B cell (primary cell): ENCODE results near the gene DTHD1. TPM values are rescaled to one million over a fixed set of nuclear protein-coding genes. Genes with fewer than 3 reads are reported as not detected.

Experiments
- ATAC-seq: fragments of 200-7000 bp; cut with Tn5 transposase; one replicate; pipeline ENCODE4 v1.10.0; 2021; ENCODE audit warnings: low read depth, mild to moderate bottlenecking, moderate number of reproducible peaks, moderate library complexity
- CTCF ChIA-PET: fragments of 350-600 bp; sonication (Branson Sonifier 250); formaldehyde crosslinking; loops from one replicate; lab custom pipeline; 2021; ENCODE audit warnings: antibody characterized with exemption, inconsistent platforms; lab: Charles Lee
- POLR2A ChIA-PET: fragments of 350-600 bp; sonication (Branson Sonifier 250); formaldehyde crosslinking; loops from one replicate; lab custom pipeline; 2021; ENCODE audit warnings: antibody characterized with exemption; lab: Charles Lee
- DNase-seq: peaks from one replicate; pipeline ENCODE4 v3.0.0; 2013
- H2AFZ ChIP-seq: 2 replicates; pipeline ENCODE4 v1.6.1; 2012; ENCODE audit warnings: mild to moderate bottlenecking, low read depth, low read length; ENCODE audit not compliant: insufficient read depth, poor library complexity, severe bottlenecking
- H3K27ac ChIP-seq, 2 donors: 1 replicate in 1 of 2; 2 replicates in 1 of 2; pipeline ENCODE4 v1.5.1; 2012 to 2013; ENCODE audit warnings: low read length in 2 of 2, mild to moderate bottlenecking in 2 of 2, moderate library complexity in 1 of 2
- H3K27me3 ChIP-seq, 4 experiments: fragments of 200-600 bp in 1 of 4; sonication (generic) in 1 of 4; replicated peaks in 1 of 4; 1 replicate in 2 of 4; 2 replicates in 2 of 4; pipeline versions ENCODE4 v1.6.1 to v1.7.0; 2013 to 2016; ENCODE audit warnings: low read length in 3 of 4, mild to moderate bottlenecking in 2 of 4, mixed read lengths in 1 of 4, moderate library complexity in 1 of 4; ENCODE audit not compliant: insufficient read depth in 4 of 4, control insufficient read depth in 3 of 4; ENCODE audit errors: control extremely low read depth in 1 of 4
- H3K36me3 ChIP-seq, 2 experiments: replicated peaks in 1 of 2; 1 replicate in 1 of 2; 2 replicates in 1 of 2; pipeline versions ENCODE4 v1.6.1 to v1.7.1; 2013; ENCODE audit warnings: low read length in 1 of 2; ENCODE audit not compliant: insufficient read depth in 2 of 2, control insufficient read depth in 1 of 2; ENCODE audit errors: control extremely low read depth in 1 of 2, extremely low read depth in 1 of 2
- H3K4me1 ChIP-seq, 2 donors: fragments of 200-600 bp in 1 of 2; sonication (generic) in 1 of 2; 1 replicate in 1 of 2; 2 replicates in 1 of 2; pipeline versions ENCODE4 v1.5.1 to v1.6.1; 2013 to 2017; ENCODE audit warnings: low read length in 2 of 2; ENCODE audit not compliant: control insufficient read depth in 2 of 2, insufficient read depth in 2 of 2
- H3K4me2 ChIP-seq: replicated peaks from 2 replicates; pipeline ENCODE3; 2012; ENCODE audit warnings: mild to moderate bottlenecking, low read depth, low read length; ENCODE audit not compliant: poor library complexity, severe bottlenecking
- H3K4me3 ChIP-seq, 5 experiments: fragments of 200-600 bp in 1 of 5; sonication (generic) in 1 of 5; 1 replicate in 3 of 5; 2 replicates in 2 of 5; pipeline versions ENCODE4 v1.5.1 to v1.7.0; 2011 to 2016; ENCODE audit warnings: low read length in 4 of 5, mild to moderate bottlenecking in 4 of 5, low read depth in 2 of 5, control low read depth in 1 of 5, moderate library complexity in 1 of 5; ENCODE audit not compliant: insufficient read depth in 1 of 5; ENCODE audit errors: control extremely low read depth in 1 of 5, extremely low read depth in 1 of 5
- H3K79me2 ChIP-seq: fragments of 200-600 bp; sonication (generic); one replicate; pipeline ENCODE4 v1.6.0; 2016; ENCODE audit warnings: low read length; ENCODE audit not compliant: control insufficient read depth, insufficient read depth
- H3K9ac ChIP-seq: fragments of 200-600 bp; sonication (generic); 2 replicates; pipeline ENCODE4 v1.6.1; 2017; ENCODE audit warnings: mild to moderate bottlenecking, low read length, moderate library complexity
- H3K9me3 ChIP-seq, 3 donors: one replicate each; pipeline versions ENCODE4 v1.6.1 to v1.7.1; 2013; ENCODE audit warnings: low read length in 2 of 3; ENCODE audit not compliant: control insufficient read depth in 2 of 3, insufficient read depth in 1 of 3; ENCODE audit errors: control extremely low read depth in 1 of 3
- H4K20me1 ChIP-seq: 2 replicates; pipeline ENCODE4 v1.6.0; 2012; ENCODE audit warnings: mild to moderate bottlenecking, low read length; ENCODE audit not compliant: insufficient read depth, control insufficient read depth, poor library complexity, severe bottlenecking
- H3K27ac Mint-ChIP-seq: one replicate; pipeline ENCODE4 v1.8.0; 2021; ENCODE audit warnings: mixed read lengths
- H3K27me3 Mint-ChIP-seq: one replicate; pipeline ENCODE4 v1.8.0; 2021; ENCODE audit warnings: mixed read lengths
- H3K4me1 Mint-ChIP-seq: one replicate; pipeline ENCODE4 v1.8.0; 2021; ENCODE audit warnings: mixed read lengths
- H3K4me3 Mint-ChIP-seq: one replicate; pipeline ENCODE4 v1.8.0; 2021; ENCODE audit warnings: mixed read lengths
- H3K9me3 Mint-ChIP-seq: one replicate; pipeline ENCODE4 v1.8.0; 2022; ENCODE audit warnings: mixed read lengths; ENCODE audit not compliant: insufficient read depth
- CTCF ChIP-seq: fragments of 200-600 bp; IDR thresholded peaks from one replicate; pipeline ENCODE4 v1.8.0; 2022; ENCODE audit warnings: antibody characterized with exemption, mild to moderate bottlenecking
- EZH2 ChIP-seq: IDR thresholded peaks from 2 replicates; pipeline ENCODE4 v1.6.1; 2012; ENCODE audit warnings: borderline replicate concordance, low read depth, mild to moderate bottlenecking, moderate library complexity, low read length; ENCODE audit not compliant: insufficient read depth, poor library complexity, severe bottlenecking
- WGBS: methylation state at CpG from one replicate; pipeline ENCODE4 v1.1.5; 2013; ENCODE audit warnings: missing lambda C conversion rate; ENCODE audit not compliant: insufficient coverage; 5-methylcytosine and 5-hydroxymethylcytosine counted together
- intact Hi-C: fragments of 100-400 bp; cut with micrococcal nuclease; formaldehyde crosslinking; loops from one replicate; pipeline ENCODE4 v1.10.0; 2022
- polyA plus RNA-seq: library from polyadenylated mRNA; depleted of rRNA; stranded (reverse); fragments of >200 nt; gene quantifications from 2 replicates; pipeline ENCODE4 v1.2.3, GENCODE V29; 2012
- total RNA-seq, 2 donors: library from RNA; stranded (reverse); fragments of 120-200 nt in 1 of 2; gene quantifications; 1 replicate in 1 of 2; 2 replicates in 1 of 2; pipeline versions ENCODE4 v1.2.3 to v1.2.4, GENCODE V29; 2013 to 2022

DTHD1 gene
- total and polyA plus RNA-seq, 2 donors (not counting 1 experiment from before 2014, with no cell fraction given), result 0.04 TPM; not detected in 1

DNA sequence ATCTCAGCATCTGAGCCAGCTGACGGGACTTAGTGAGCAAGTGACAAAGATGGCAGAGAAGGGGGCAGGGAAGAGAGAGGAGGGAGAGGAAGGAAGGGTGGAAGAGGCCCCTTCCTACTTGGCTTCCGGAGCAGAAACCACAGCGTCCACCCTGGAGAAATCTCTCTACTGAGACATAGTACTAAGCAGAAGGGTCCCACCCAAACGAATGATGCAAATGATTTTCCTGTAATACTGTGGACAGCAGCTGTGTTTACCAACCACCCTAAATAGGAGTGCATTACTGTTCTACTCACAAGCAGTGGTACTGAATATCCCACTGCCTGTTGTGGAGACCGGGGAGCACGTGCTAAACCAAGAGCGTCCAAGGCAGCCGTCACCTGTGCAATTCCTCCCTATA, 29.4 kb downstream of the DTHD1 start:
- H3K9ac ChIP-seq, result peak overlapping the region; percentile 24
- H3K4me1 ChIP-seq, result peaks cover 27 to 50% of the 10 kb centered on the region in 2 donors
- ATAC-seq, result peak; percentile 82
- no peaks in the 10 kb centered on the region for H4K20me1 ChIP-seq
- DNase-seq, result peak; percentile 57
- peak overlapping the region in 3 of 5 experiments; percentile 11 to 40 (median 21) for H3K4me3 ChIP-seq
- peaks cover 68% of the 10 kb centered on the region for H3K4me1 Mint-ChIP-seq
- H3K36me3 ChIP-seq, result no peaks in the 10 kb centered on the region
- H3K4me2 ChIP-seq, result peak overlapping the region; percentile 63
- 0% methylated on average over 1 of the region's 8 CpGs for WGBS
- no peaks in the 10 kb centered on the region for H3K9me3 ChIP-seq
- TF ChIP-seq CTCF, result no peak
- no peak for TF ChIP-seq EZH2
- CTCF ChIA-PET, result interaction anchor here (0.5 to 1.0 kb wide), 2 partner anchors 16 to 108 kb away, joined by 3 read pairs; no protein-coding TSS in a partner anchor
- peak overlapping the region; percentile 55 for H3K4me3 Mint-ChIP-seq
- H3K79me2 ChIP-seq, result no peaks in the 10 kb centered on the region
- H2AFZ ChIP-seq, result peak overlapping the region; percentile 36
- H3K9me3 Mint-ChIP-seq, result no peaks in the 10 kb centered on the region
- H3K27me3 ChIP-seq, result no peaks in the 10 kb centered on the region
- POLR2A ChIA-PET, result interaction anchor here (1.8 kb wide), 1 partner anchor 14 kb away, joined by 7 read pairs; no protein-coding TSS in a partner anchor
- peak overlapping the region; percentile 76 for H3K27ac Mint-ChIP-seq
- no peaks in the 10 kb centered on the region for H3K27me3 Mint-ChIP-seq
- intact Hi-C loops, result loop anchor here (2.0 to 5.0 kb wide), 2 partner anchors 14 to 37 kb away; no protein-coding TSS in a partner anchor
- H3K27ac ChIP-seq, result peak overlapping the region; percentile 5 to 31

DNA sequence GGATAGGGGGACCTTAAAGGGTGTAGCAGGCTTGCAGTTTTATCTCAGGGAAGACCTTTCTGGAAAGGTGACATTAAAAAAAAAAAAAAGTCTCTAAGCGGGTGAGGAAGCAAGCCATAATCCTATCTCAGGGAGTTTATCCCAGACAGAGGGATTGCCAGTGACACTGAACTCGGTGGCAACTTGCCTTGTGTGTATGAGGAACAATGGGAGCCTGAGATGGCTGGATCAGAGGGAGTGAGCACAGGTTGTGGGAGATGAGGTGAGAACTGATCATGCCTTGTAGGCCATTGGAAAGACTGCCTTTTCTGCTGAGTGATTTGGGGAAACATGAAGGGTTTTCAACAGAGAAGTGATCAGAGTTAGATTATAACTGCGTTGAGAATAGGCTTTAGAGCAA, 31.1 kb downstream of the DTHD1 start:
- no peak for DNase-seq
- H3K4me1 Mint-ChIP-seq, result peaks cover 53% of the 10 kb centered on the region
- no peak for TF ChIP-seq CTCF
- no peak for TF ChIP-seq EZH2
- H3K4me3 ChIP-seq, result no peak overlapping the region
- H4K20me1 ChIP-seq, result no peaks in the 10 kb centered on the region
- H3K27me3 ChIP-seq, result no peaks in the 10 kb centered on the region
- H3K9me3 Mint-ChIP-seq, result no peaks in the 10 kb centered on the region
- ATAC-seq, result no peak
- no peaks in the 10 kb centered on the region for H3K9me3 ChIP-seq
- ChIA-PET CTCF (no interaction called here), POLR2A (no interaction called here)
- no peak overlapping the region for H3K9ac ChIP-seq
- no peak overlapping the region for H3K27ac ChIP-seq
- H3K27ac Mint-ChIP-seq, result peak overlapping the region; percentile 42
- intact Hi-C loops, result loop anchor here (5.0 kb wide), 1 partner anchor 35 kb away; no protein-coding TSS in a partner anchor
- H2AFZ ChIP-seq, result no peak overlapping the region
- peak overlapping the region; percentile 38 for H3K4me3 Mint-ChIP-seq
- H3K4me2 ChIP-seq, result no peak overlapping the region
- H3K27me3 Mint-ChIP-seq, result no peaks in the 10 kb centered on the region
- H3K36me3 ChIP-seq, result no peaks in the 10 kb centered on the region
- H3K79me2 ChIP-seq, result no peaks in the 10 kb centered on the region
- H3K4me1 ChIP-seq, result peaks cover 27 to 42% of the 10 kb centered on the region in 2 donors
- 92% methylated on average over 3 of the region's 3 CpGs for WGBS
